GM21360 (cell line): ENCODE results near the gene SPDYE2B.
"Not testable (repeated sequence)": the region's sequence is repeated elsewhere in the genome, so short reads cannot be mapped to it uniquely, and the experiment has no call there.

Source experiments
- ATAC-seq: cut with Tn5 transposase; IDR thresholded peaks from one replicate; pipeline ENCODE4 v1.9.1; 2021; ENCODE audit warnings: mild to moderate bottlenecking, moderate library complexity; ENCODE audit not compliant: unreplicated experiment

The SPDYE2B gene

GRCh38 chr7:102638848-102639247, 11.3 kb upstream of the SPDYE2B start:
- not testable (repeated sequence) for ATAC-seq

GRCh38 chr7:102642691-102643090, 7.4 kb upstream of the SPDYE2B start, which contains the start of gene UPK3BL1:
Gene UPK3BL1, minus strand, starts transcription at chr7:102642791. Its CDS starts 50 bp downstream, at chr7:102642741.
- ATAC-seq, result not testable (repeated sequence)

GRCh38 chr7:102643404-102643803, 6.7 kb upstream of the SPDYE2B start:
- not testable (repeated sequence) for ATAC-seq

- not testable (repeated sequence) for ATAC-seq
These were observed 2.3 kb upstream of the SPDYE2B start for GRCh38 chr7:102647813-102648212.

GRCh38 chr7:102664765-102665164, 14.6 kb downstream of the SPDYE2B start:
- ATAC-seq, result not testable (repeated sequence)

- ATAC-seq, result not testable (repeated sequence)
These were observed 16.7 kb downstream of the SPDYE2B start for GRCh38 chr7:102666850-102667249.

GRCh38 chr7:102667523-102667922, 17.4 kb downstream of the SPDYE2B start:
- ATAC-seq, result not testable (repeated sequence)

GRCh38 chr7:102671166-102671955, 21.2 kb downstream of the SPDYE2B start, which contains the start of gene POLR2J2:
Gene POLR2J2, minus strand, starts transcription at chr7:102671663. Its CDS starts 62 bp downstream, at chr7:102671601.
- ATAC-seq, result peak; percentile 72

GRCh38 chr7:102671956-102672307, 21.8 kb downstream of the SPDYE2B start:
- ATAC-seq, result peak; percentile 28

- not testable (repeated sequence) for ATAC-seq
These were observed 23.4 kb downstream of the SPDYE2B start for GRCh38 chr7:102673447-102674067.

- not testable (repeated sequence) for ATAC-seq
These were observed 25.4 kb downstream of the SPDYE2B start for GRCh38 chr7:102675545-102675944.

- ATAC-seq, result not testable (repeated sequence)
These were observed 30.7 kb downstream of the SPDYE2B start for GRCh38 chr7:102680780-102681179.

GRCh38 chr7:102682560-102682959, 32.4 kb downstream of the SPDYE2B start:
- ATAC-seq, result not testable (repeated sequence)

- ATAC-seq, result peak; percentile 71
These were observed 38.3 kb downstream of the SPDYE2B start for GRCh38 chr7:102688299-102689036.

- peak; percentile 56 for ATAC-seq
These were observed 39.5 kb downstream of the SPDYE2B start for GRCh38 chr7:102689436-102690282.

- ATAC-seq, result not testable (repeated sequence)
These were observed 40.5 kb downstream of the SPDYE2B start for GRCh38 chr7:102690602-102691001.

GRCh38 chr7:102694008-102694407, 43.9 kb downstream of the SPDYE2B start:
- not testable (repeated sequence) for ATAC-seq

- ATAC-seq, result not testable (repeated sequence)
These were observed 45.0 kb downstream of the SPDYE2B start for GRCh38 chr7:102695033-102695552.

- ATAC-seq, result not testable (repeated sequence)
These were observed 45.9 kb downstream of the SPDYE2B start for GRCh38 chr7:102696009-102696408.
